ENCODE measurements around the gene ITSN1. TPM values are rescaled to one million over a fixed set of nuclear protein-coding genes. Genes with fewer than 3 reads are reported as not detected.

ITSN1 gene
- total RNA-seq, 1 donor from 2014 or later = 116 TPM

- peaks cover 6% of the 10 kb centered on the region for H3K36me3 Mint-ChIP-seq (ENCODE audit: insufficient read depth)
- H3K27me3 Mint-ChIP-seq = no peaks in the 10 kb centered on the region
- no peak for DNase-seq (ENCODE audit: low spot score, unreplicated experiment)
- no peaks in the 10 kb centered on the region for H3K4me1 Mint-ChIP-seq (ENCODE audit: low read depth)
- no peak for TF ChIP-seq CTCF (IDR thresholded peaks at IDR 0.05; ENCODE audit: unreplicated experiment)
- no peaks in the 10 kb centered on the region for H3K9me3 Mint-ChIP-seq (ENCODE audit: low read depth)
- H3K27ac Mint-ChIP-seq = no peak overlapping the region
- H3K4me3 Mint-ChIP-seq (ENCODE audit: low read depth) = no peak overlapping the region
These were observed 230.7 kb downstream of the ITSN1 start for GRCh38 chr21:33872881-33873515.

GRCh38 chr21:33874161-33874560, 231.9 kb downstream of the ITSN1 start:
- no peak for TF ChIP-seq CTCF (IDR thresholded peaks at IDR 0.05; ENCODE audit: unreplicated experiment)
- Mint-ChIP-seq H3K9me3 (ENCODE audit: low read depth) (no peaks in the 10 kb centered on the region), H3K36me3 (ENCODE audit: insufficient read depth) (peaks cover 4% of the 10 kb centered on the region), H3K27ac (no peak overlapping the region), H3K4me3 (ENCODE audit: low read depth) (no peak overlapping the region), H3K27me3 (no peaks in the 10 kb centered on the region), H3K4me1 (ENCODE audit: low read depth) (no peaks in the 10 kb centered on the region)
- DNase-seq (ENCODE audit: low spot score, unreplicated experiment) = no peak

- no peak for TF ChIP-seq CTCF (IDR thresholded peaks at IDR 0.05; ENCODE audit: unreplicated experiment)
- Mint-ChIP-seq H3K27ac (no peak overlapping the region), H3K4me3 (ENCODE audit: low read depth) (no peak overlapping the region), H3K4me1 (ENCODE audit: low read depth) (no peaks in the 10 kb centered on the region), H3K27me3 (no peaks in the 10 kb centered on the region), H3K36me3 (ENCODE audit: insufficient read depth) (peaks cover 1% of the 10 kb centered on the region), H3K9me3 (ENCODE audit: low read depth) (no peaks in the 10 kb centered on the region)
- no peak for DNase-seq (ENCODE audit: low spot score, unreplicated experiment)
These were observed 232.9 kb downstream of the ITSN1 start for GRCh38 chr21:33875026-33875695.

- Mint-ChIP-seq H3K27me3 (no peaks in the 10 kb centered on the region), H3K36me3 (ENCODE audit: insufficient read depth) (no peaks in the 10 kb centered on the region), H3K4me1 (ENCODE audit: low read depth) (no peaks in the 10 kb centered on the region), H3K9me3 (ENCODE audit: low read depth) (no peaks in the 10 kb centered on the region), H3K4me3 (ENCODE audit: low read depth) (no peak overlapping the region), H3K27ac (no peak overlapping the region)
- DNase-seq (ENCODE audit: low spot score, unreplicated experiment) = no peak
- no peak for TF ChIP-seq CTCF (IDR thresholded peaks at IDR 0.05; ENCODE audit: unreplicated experiment)
These were observed 236.5 kb downstream of the ITSN1 start for GRCh38 chr21:33878824-33879223.

GRCh38 chr21:33880626-33881025, 238.3 kb downstream of the ITSN1 start:
- Mint-ChIP-seq H3K36me3 (ENCODE audit: insufficient read depth) (no peaks in the 10 kb centered on the region), H3K27ac (no peak overlapping the region), H3K4me1 (ENCODE audit: low read depth) (no peaks in the 10 kb centered on the region), H3K9me3 (ENCODE audit: low read depth) (no peaks in the 10 kb centered on the region), H3K27me3 (no peaks in the 10 kb centered on the region), H3K4me3 (ENCODE audit: low read depth) (no peak overlapping the region)
- TF ChIP-seq CTCF (IDR thresholded peaks at IDR 0.05; ENCODE audit: unreplicated experiment) = no peak
- DNase-seq (ENCODE audit: low spot score, unreplicated experiment) = no peak
